Endothelial cell of umbilical vein (primary cell): Measurements from ENCODE around the gene DHCR7. TPM values are rescaled to one million over a fixed set of nuclear protein-coding genes. Genes with fewer than 3 reads are reported as not detected.

ENCODE experiments used
- BruUV-seq: library from RNA; stranded (reverse); fragments of 400-500 nt; replicated peaks from 2 replicates; lab custom pipeline; 2021; lab: Mats Ljungman, UMichigan
- CTCF ChIA-PET: fragments of 300-600, 350-600 bp; sonication (Branson Sonifier 250); formaldehyde crosslinking; loops from one replicate; lab custom pipeline; 2021; ENCODE audit warnings: antibody characterized with exemption, inconsistent platforms; lab: Charles Lee
- POLR2A ChIA-PET: fragments of 300-600, 350-600 bp; sonication (Branson Sonifier 250); formaldehyde crosslinking; loops from one replicate; lab custom pipeline; 2021; ENCODE audit warnings: antibody characterized with exemption, inconsistent platforms; lab: Charles Lee
- DNase-seq: peaks from one replicate; pipeline ENCODE4 v3.0.0-alpha.2; 2011; ENCODE audit warnings: low read depth, low spot score
- FAIRE-seq: peaks from 2 replicates; lab custom pipeline; 2011; peaks lifted over from hg19 to GRCh38; lab: Jason Lieb, UNC
- H2AFZ ChIP-seq: 2 replicates; pipeline ENCODE4 v1.6.0; 2012; ENCODE audit warnings: low read depth, low read length, control low read depth, inconsistent platforms
- H3K27ac ChIP-seq: 2 replicates; pipeline ENCODE4 v1.5.1; 2011; ENCODE audit warnings: low read depth, mild to moderate bottlenecking, control low read depth, low read length, moderate library complexity; ENCODE audit not compliant: insufficient read depth
- H3K27me3 ChIP-seq, 2 experiments: 2 replicates each; pipeline versions ENCODE4 v1.6.0 to v1.6.1; 2011; ENCODE audit warnings: low read length in 2 of 2, mixed read lengths in 1 of 2; ENCODE audit not compliant: control insufficient read depth in 2 of 2, insufficient read depth in 2 of 2
- H3K36me3 ChIP-seq, 2 experiments: 2 replicates in 1 of 2; 3 replicates in 1 of 2; pipeline ENCODE4 v1.5.1; 2011; ENCODE audit warnings: low read length in 2 of 2, mild to moderate bottlenecking in 1 of 2, moderate library complexity in 1 of 2; ENCODE audit not compliant: control insufficient read depth in 2 of 2, insufficient read depth in 2 of 2; ENCODE audit errors: extremely low read depth in 1 of 2
- H3K4me1 ChIP-seq: 3 replicates; pipeline ENCODE4 v1.5.1; 2011; ENCODE audit warnings: mild to moderate bottlenecking, low read length; ENCODE audit not compliant: control insufficient read depth, insufficient read depth; ENCODE audit errors: extremely low read depth
- H3K4me2 ChIP-seq: 2 replicates; pipeline ENCODE4 v1.6.1; 2011; ENCODE audit warnings: low read length, control low read depth, mixed read lengths; ENCODE audit not compliant: insufficient read depth
- H3K4me3 ChIP-seq, 3 experiments: fragments of 200-600 bp in 1 of 3; sonication (generic), shearing (Covaris generic) in 1 of 3; replicated peaks in 1 of 3; 2 replicates each; pipeline ENCODE4 v1.5.1; 2011 to 2016; ENCODE audit warnings: control low read depth in 3 of 3, low read length in 3 of 3, mild to moderate bottlenecking in 2 of 3, inconsistent platforms in 1 of 3, low read depth in 1 of 3, moderate library complexity in 1 of 3; ENCODE audit not compliant: insufficient read depth in 1 of 3
- H3K79me2 ChIP-seq: 2 replicates; pipeline ENCODE4 v1.6.0; 2012; ENCODE audit warnings: low read length, inconsistent platforms; ENCODE audit not compliant: control insufficient read depth, insufficient read depth
- H3K9ac ChIP-seq: replicated peaks from 2 replicates; pipeline ENCODE3; 2011; ENCODE audit warnings: low read length, control low read depth; ENCODE audit not compliant: insufficient read depth; ENCODE audit errors: extremely low read depth
- H3K9me1 ChIP-seq: replicated peaks from 3 replicates; pipeline ENCODE4 v1.6.0; 2011; ENCODE audit warnings: mild to moderate bottlenecking, low read length; ENCODE audit not compliant: control insufficient read depth, insufficient read depth; ENCODE audit errors: extremely low read depth
- H3K9me3 ChIP-seq: replicated peaks from 2 replicates; pipeline ENCODE4 v1.5.1; 2012; ENCODE audit warnings: low read length, inconsistent platforms; ENCODE audit not compliant: control insufficient read depth, insufficient read depth
- H4K20me1 ChIP-seq: replicated peaks from 2 replicates; pipeline ENCODE3; 2011; ENCODE audit warnings: mild to moderate bottlenecking, low read length; ENCODE audit not compliant: control insufficient read depth, insufficient read depth; ENCODE audit errors: extremely low read depth
- CTCF ChIP-seq, 2 donors: IDR thresholded peaks; 1 replicate in 1 of 2; 2 replicates in 1 of 2; pipeline ENCODE4 v1.5.1; 2011; ENCODE audit warnings: low read length in 2 of 2, mild to moderate bottlenecking in 2 of 2, moderate library complexity in 2 of 2, control low read depth in 1 of 2, inconsistent platforms in 1 of 2, low read depth in 1 of 2; ENCODE audit not compliant: insufficient read depth in 1 of 2; ENCODE audit errors: extremely low read depth in 1 of 2
- EZH2 ChIP-seq: IDR thresholded peaks from 2 replicates; pipeline ENCODE4 v1.6.1; 2012; ENCODE audit warnings: borderline replicate concordance, low read depth, mild to moderate bottlenecking, moderate library complexity, low read length, inconsistent platforms; ENCODE audit not compliant: severe bottlenecking
- FOS ChIP-seq: IDR thresholded peaks from 2 replicates; pipeline ENCODE4 v1.6.1; 2011; ENCODE audit warnings: mild to moderate bottlenecking, low read length, moderate library complexity, borderline replicate concordance; ENCODE audit not compliant: insufficient read depth
- GATA2 ChIP-seq: IDR thresholded peaks from 2 replicates; pipeline ENCODE4 v1.7.0; 2011; ENCODE audit warnings: low read depth, mild to moderate bottlenecking, moderate library complexity, mixed read lengths, low read length; ENCODE audit not compliant: insufficient read length, insufficient read depth
- JUN ChIP-seq: IDR thresholded peaks from 2 replicates; pipeline ENCODE4 v1.6.1; 2011; ENCODE audit warnings: borderline replicate concordance, low read depth; ENCODE audit not compliant: insufficient read length, insufficient read depth
- MAX ChIP-seq: IDR thresholded peaks from 2 replicates; pipeline ENCODE4 v1.6.1; 2011; ENCODE audit not compliant: insufficient read depth, insufficient read length
- MYC ChIP-seq: IDR thresholded peaks from one replicate; pipeline ENCODE4 v1.6.1; 2011; ENCODE audit warnings: mild to moderate bottlenecking, low read depth, low read length
- POLR2A ChIP-seq: IDR thresholded peaks from 2 replicates; pipeline ENCODE4 v1.6.1; 2012; ENCODE audit warnings: low read depth, mild to moderate bottlenecking, control low read depth, low read length
- POLR2AphosphoS5 ChIP-seq: IDR thresholded peaks from 2 replicates; pipeline ENCODE4 v1.6.1; 2012; ENCODE audit warnings: low read depth, mild to moderate bottlenecking, control low read depth, low read length, moderate library complexity; ENCODE audit not compliant: insufficient read depth
- dilution Hi-C: fragments of 300-500 bp; cut with MboI; formaldehyde crosslinking; loops from one replicate; pipeline ENCODE4 v1.15.0; 2019; ENCODE audit warnings: low sequenced_read_pairs; ENCODE audit not compliant: extremely low pct_ligation_motif_present
- intact Hi-C: fragments of 100-400 bp; cut with micrococcal nuclease; formaldehyde crosslinking; loops from one replicate; pipeline ENCODE4 v1.10.0; 2022
- polyA plus RNA-seq, 4 experiments: library from polyadenylated mRNA; depleted of rRNA in 3 of 4; stranded (reverse) in 3 of 4; unstranded in 1 of 4; fragments of >200 nt; gene quantifications; 2 replicates each; pipeline versions ENCODE4 v1.2.1 to v1.2.3, GENCODE V29; 2011 to 2012; ENCODE audit warnings: missing spikeins in 1 of 4
- total RNA-seq: library from RNA; stranded (reverse); gene quantifications from 2 replicates; pipeline ENCODE4 v1.2.3, GENCODE V29; 2021

Gene DHCR7
- total and polyA plus RNA-seq, 2 donors (not counting 3 experiments of a cell fraction or from before 2014, with no cell fraction given), result 171 to 175 TPM

- Histone ChIP-seq H4K20me1 (no peaks in the 10 kb centered on the region), H3K27ac (no peak overlapping the region), H3K79me2 (no peaks in the 10 kb centered on the region), H3K27me3 (no peaks in the 10 kb centered on the region), H3K9ac (no peak overlapping the region), H3K9me1 (no peaks in the 10 kb centered on the region), H3K9me3 (no peaks in the 10 kb centered on the region), H3K36me3 (peaks cover 0 to 51% of the 10 kb centered on the region in 2 experiments), H3K4me2 (no peak overlapping the region), H3K4me1 (peaks cover 11% of the 10 kb centered on the region), H2AFZ (no peak overlapping the region), H3K4me3 (no peak overlapping the region)
- BruUV-seq, result no TSS peak
- FAIRE-seq, result no peak
- ChIA-PET CTCF (no interaction called here), POLR2A (no interaction called here)
- TF ChIP-seq EZH2, result no peak
- TF ChIP-seq FOS, result no peak
- no peak for TF ChIP-seq POLR2A
- no peak for TF ChIP-seq JUN
- no peak for TF ChIP-seq POLR2AphosphoS5
- no peak for TF ChIP-seq MAX
- TF ChIP-seq GATA2, result no peak
- intact Hi-C loops (loop anchor here (10.0 kb wide), 1 partner anchor 101 kb away; the partner anchor contains the start of gene KRTAP5-11), dilution Hi-C loops (no loop called here)
- no peak for DNase-seq
Observed at GRCh38 chr11:71483692-71484091, 35.5 kb upstream of the DHCR7 start.

GRCh38 chr11:71482746-71483364 lies 34.7 kb upstream of the DHCR7 start:
- Histone ChIP-seq H3K4me3 (no peak overlapping the region), H3K36me3 (peaks cover 0 to 54% of the 10 kb centered on the region in 2 experiments), H3K4me2 (no peak overlapping the region), H3K9me3 (no peaks in the 10 kb centered on the region), H3K9me1 (no peaks in the 10 kb centered on the region), H3K9ac (no peak overlapping the region), H3K79me2 (no peaks in the 10 kb centered on the region), H3K27ac (no peak overlapping the region), H3K4me1 (peaks cover 2% of the 10 kb centered on the region), H4K20me1 (no peaks in the 10 kb centered on the region), H2AFZ (no peak overlapping the region), H3K27me3 (no peaks in the 10 kb centered on the region)
- dilution Hi-C loops, result no loop called here
- FAIRE-seq (no peak), DNase-seq (no peak)
- no TSS peak for BruUV-seq
- intact Hi-C loops, result loop anchor here (10.0 kb wide), 1 partner anchor 102 kb away; the partner anchor contains the start of gene KRTAP5-11
- no peak for TF ChIP-seq GATA2
- TF ChIP-seq MYC, result no peak
- TF ChIP-seq POLR2AphosphoS5, result no peak
- no peak for TF ChIP-seq CTCF (IDR thresholded peaks at IDR 0.05; ENCODE audit: extremely low read depth in 1 of 2, insufficient read depth in 1 of 2, low read depth in 1 of 2, low read length in 2 of 2)
- CTCF ChIA-PET, result no interaction called here
- POLR2A ChIA-PET, result no interaction called here
